Activated naive CD8-positive, alpha-beta T cell treated with anti-CD3 and anti-CD28 coated beads, Interleukin-2, amount 10 ng/mL, durations not matched to agents 7 days and 5 days (primary cell): Measurements from ENCODE around the gene KIF18B. TPM values are rescaled to one million over a fixed set of nuclear protein-coding genes. Genes with fewer than 3 reads are reported as not detected.

Experiments used
- ATAC-seq: fragments of 150-1000 bp; cut with Tn5 transposase; one replicate; pipeline ENCODE4 v1.10.0; 2021; ENCODE audit warnings: low read depth, moderate library complexity
- POLR2A ChIA-PET: fragments of 350-600 bp; sonication (Branson Sonifier 250); formaldehyde crosslinking; loops from one replicate; lab custom pipeline; 2021; ENCODE audit warnings: antibody characterized with exemption; lab: Charles Lee
- DNase-seq: peaks from one replicate; pipeline ENCODE4 v3.0.0; 2021
- H3K27ac Mint-ChIP-seq: one replicate; pipeline ENCODE4 v1.8.0; 2022; ENCODE audit warnings: mild to moderate bottlenecking, mixed read lengths
- H3K27me3 Mint-ChIP-seq: one replicate; pipeline ENCODE4 v1.8.0; 2022; ENCODE audit warnings: mild to moderate bottlenecking, moderate library complexity, mixed read lengths
- H3K36me3 Mint-ChIP-seq: one replicate; pipeline ENCODE4 v1.8.0; 2021; ENCODE audit warnings: mild to moderate bottlenecking, mixed read lengths
- H3K4me1 Mint-ChIP-seq: one replicate; pipeline ENCODE4 v1.8.0; 2021; ENCODE audit warnings: mixed read lengths
- H3K4me3 Mint-ChIP-seq: one replicate; pipeline ENCODE4 v1.8.0; 2022; ENCODE audit warnings: mild to moderate bottlenecking, moderate library complexity, mixed read lengths
- H3K9me3 Mint-ChIP-seq: one replicate; pipeline ENCODE4 v1.8.0; 2021; ENCODE audit warnings: mixed read lengths
- total RNA-seq, 2 experiments: library from RNA; stranded (reverse); gene quantifications; one replicate each; pipeline ENCODE4 v1.2.3, GENCODE V29; 2021

KIF18B gene
- total RNA-seq, 2 experiments from 2014 or later, result 66.7 to 70.5 TPM

- POLR2A ChIA-PET, result interaction anchor here (1.3 kb wide), 1 partner anchor 104 kb away, joined by 4 read pairs; no protein-coding TSS in a partner anchor
- DNase-seq, result peak; percentile 14
- no peak for ATAC-seq
- Mint-ChIP-seq H3K27ac (no peak overlapping the region), H3K36me3 (no peaks in the 10 kb centered on the region), H3K9me3 (no peaks in the 10 kb centered on the region), H3K4me1 (peaks cover 11% of the 10 kb centered on the region), H3K27me3 (peaks cover 52% of the 10 kb centered on the region), H3K4me3 (no peak overlapping the region)
Measured at GRCh38 chr17:44917456-44917855, 30.1 kb downstream of the KIF18B start.

DNA sequence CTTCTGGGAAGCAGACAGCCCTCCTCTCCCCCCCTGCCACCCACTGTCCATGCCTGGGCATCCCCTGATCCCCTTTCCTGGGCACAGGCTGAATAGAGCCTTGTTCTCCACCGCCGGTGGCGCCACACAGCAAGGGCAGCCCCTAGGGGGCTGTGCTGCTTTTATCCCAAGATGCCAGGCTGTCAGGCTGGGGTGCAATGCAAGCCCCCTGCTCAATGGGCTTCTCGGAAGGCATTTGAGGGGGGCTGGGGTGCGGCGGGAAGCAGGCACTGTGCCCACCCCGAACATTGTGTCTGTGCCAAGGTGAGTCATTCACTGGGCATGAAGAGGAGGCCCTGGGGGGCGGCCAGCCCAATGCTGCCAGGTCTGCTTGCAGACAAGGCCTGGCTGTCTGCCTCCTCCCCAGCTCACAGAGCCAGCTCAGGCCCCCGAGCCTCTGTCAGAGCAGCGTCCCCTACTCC lies 30.8 kb downstream of the KIF18B start:
- no peaks in the 10 kb centered on the region for H3K9me3 Mint-ChIP-seq
- peaks cover 52% of the 10 kb centered on the region for H3K27me3 Mint-ChIP-seq
- DNase-seq (no peak), ATAC-seq (no peak)
- H3K4me3 Mint-ChIP-seq, result no peak overlapping the region
- H3K4me1 Mint-ChIP-seq, result peaks cover 11% of the 10 kb centered on the region
- H3K36me3 Mint-ChIP-seq, result no peaks in the 10 kb centered on the region
- POLR2A ChIA-PET, result no interaction called here
- H3K27ac Mint-ChIP-seq, result no peak overlapping the region

DNA sequence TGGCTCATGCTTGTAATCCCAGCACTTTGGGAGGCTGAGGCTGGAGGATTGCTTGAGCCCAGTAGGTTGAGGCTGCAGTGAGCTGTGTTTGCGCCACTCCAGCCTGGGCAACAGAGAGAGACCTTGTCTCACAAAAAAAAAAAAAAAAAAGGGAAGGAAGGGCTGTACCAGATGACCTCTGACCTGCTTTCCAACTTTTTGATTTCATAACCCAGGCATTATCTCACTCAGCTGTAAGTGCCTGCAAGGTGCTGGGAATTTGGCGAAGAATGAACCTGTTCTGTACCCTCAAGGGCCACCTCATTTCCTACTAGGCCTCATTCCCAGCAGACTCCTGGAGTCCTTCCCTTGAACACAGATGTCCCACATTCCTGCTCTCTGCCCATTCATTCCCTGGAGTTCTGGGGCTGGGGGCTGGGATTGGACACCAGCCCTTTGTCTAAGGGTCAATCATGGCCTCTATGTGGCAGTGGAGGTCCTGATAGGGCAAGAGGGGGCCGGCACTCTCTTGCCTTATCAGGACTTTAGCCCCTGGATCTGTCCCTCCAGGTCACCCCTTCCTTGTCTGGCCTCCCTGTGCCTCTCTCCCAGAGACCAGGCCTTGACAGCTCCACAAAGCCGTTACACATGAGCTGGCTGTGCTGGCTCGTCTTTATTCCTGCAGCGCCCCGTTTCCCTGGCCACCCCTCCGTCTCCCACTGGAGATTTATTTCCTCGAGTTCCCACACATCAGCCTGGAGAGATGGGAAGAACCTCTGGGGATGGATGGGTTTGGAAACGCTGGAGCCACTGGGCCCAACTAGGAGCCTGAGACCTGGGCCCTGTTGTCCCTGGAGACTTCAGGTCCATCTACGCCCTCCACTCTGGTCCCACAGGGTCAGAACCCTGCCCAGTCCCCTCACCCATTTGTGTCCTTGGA lies 31.5 kb downstream of the KIF18B start:
- Mint-ChIP-seq H3K9me3 (no peaks in the 10 kb centered on the region), H3K4me1 (peaks cover 11% of the 10 kb centered on the region), H3K4me3 (no peak overlapping the region), H3K27ac (no peak overlapping the region), H3K36me3 (no peaks in the 10 kb centered on the region), H3K27me3 (peaks cover 49% of the 10 kb centered on the region)
- ATAC-seq (no peak), DNase-seq (no peak)
- POLR2A ChIA-PET, result no interaction called here

DNA sequence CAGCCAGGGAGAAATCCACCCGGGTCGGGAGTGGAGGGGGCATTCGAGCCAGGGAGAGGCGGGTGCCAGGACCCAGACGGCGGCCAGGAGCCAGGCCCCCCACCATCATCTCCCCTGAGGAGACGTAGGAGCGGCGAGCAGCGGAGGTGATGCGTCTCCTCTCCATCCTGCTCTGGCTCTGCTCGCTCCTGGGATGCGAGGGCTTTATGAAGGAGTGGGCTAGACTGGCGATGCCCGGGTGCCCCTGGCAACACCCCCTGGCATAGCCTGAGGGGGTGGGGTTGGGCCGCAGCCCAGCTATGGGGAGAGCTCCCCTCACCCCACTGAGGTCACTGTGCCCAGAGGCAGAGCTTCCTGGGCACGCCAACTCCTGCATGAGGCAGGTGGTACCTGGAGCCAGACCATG lies 32.2 kb downstream of the KIF18B start, which contains the start of gene GFAP:
Gene GFAP (minus strand): TSS at position 180 of the 406 bp plus-strand sequence. CDS start 14 bp downstream, at position 166.
- Mint-ChIP-seq H3K27ac (no peak within 1 kb of the TSS), H3K27me3 (peaks cover 46% of the 10 kb centered on the region), H3K9me3 (no peaks in the 10 kb centered on the region), H3K4me3 (no peak within 1 kb of the TSS), H3K4me1 (peaks cover 14% of the 10 kb centered on the region), H3K36me3 (no peaks in the 10 kb centered on the region)
- no peak for DNase-seq
- ATAC-seq, result no peak
- POLR2A ChIA-PET, result no interaction called here

- H3K4me1 Mint-ChIP-seq, result peaks cover 9% of the 10 kb centered on the region
- ATAC-seq (no peak), DNase-seq (no peak)
- POLR2A ChIA-PET, result no interaction called here
- H3K9me3 Mint-ChIP-seq, result no peaks in the 10 kb centered on the region
- no peak overlapping the region for H3K4me3 Mint-ChIP-seq
- peaks cover 40% of the 10 kb centered on the region for H3K27me3 Mint-ChIP-seq
- no peak overlapping the region for H3K27ac Mint-ChIP-seq
- no peaks in the 10 kb centered on the region for H3K36me3 Mint-ChIP-seq
Measured at GRCh38 chr17:44914698-44915271, 32.8 kb downstream of the KIF18B start.

DNA sequence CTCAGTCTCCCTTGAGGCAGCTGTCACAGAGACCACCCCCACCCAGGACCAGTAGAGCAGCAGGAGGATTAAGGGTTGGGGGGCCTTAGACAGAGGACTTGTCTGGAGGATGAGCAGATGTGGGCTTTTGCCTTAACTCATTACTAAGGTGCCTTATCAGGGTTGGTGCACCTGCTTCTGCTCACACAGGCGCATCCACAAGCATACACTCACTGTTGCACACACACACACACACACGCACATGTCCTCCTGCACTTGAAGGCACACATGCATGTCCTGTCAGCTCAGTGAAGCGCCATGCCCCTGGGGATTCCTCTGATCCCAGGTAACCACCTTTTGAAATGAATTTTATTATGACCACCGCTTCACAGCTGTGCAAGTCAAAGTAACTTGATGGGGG lies 33.4 kb downstream of the KIF18B start:
- H3K4me1 Mint-ChIP-seq, result peaks cover 9% of the 10 kb centered on the region
- no peak overlapping the region for H3K4me3 Mint-ChIP-seq

DNA sequence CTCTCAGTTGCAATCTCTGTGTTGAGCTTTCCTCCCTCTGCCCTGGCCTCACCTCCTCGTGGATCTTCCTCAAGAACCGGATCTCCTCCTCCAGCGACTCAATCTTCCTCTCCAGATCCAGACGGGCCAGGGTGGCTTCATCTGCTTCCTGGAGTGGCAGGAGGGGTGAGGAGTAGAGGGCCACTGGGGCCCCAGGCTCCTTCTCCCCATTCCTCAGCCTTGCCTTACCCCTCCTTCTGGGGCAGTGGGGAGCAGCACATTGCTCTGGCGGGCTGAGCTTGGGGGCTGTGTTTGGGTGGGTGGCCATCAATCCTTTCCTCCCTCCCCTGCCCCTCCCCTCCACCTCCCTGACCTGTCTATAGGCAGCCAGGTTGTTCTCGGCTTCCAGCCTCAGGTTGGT lies 33.9 kb downstream of the KIF18B start:
- Mint-ChIP-seq H3K9me3 (no peaks in the 10 kb centered on the region), H3K4me3 (peak overlapping the region; percentile 5), H3K27me3 (peaks cover 37% of the 10 kb centered on the region), H3K4me1 (peaks cover 9% of the 10 kb centered on the region), H3K36me3 (no peaks in the 10 kb centered on the region), H3K27ac (no peak overlapping the region)
- DNase-seq (no peak), ATAC-seq (no peak)
- POLR2A ChIA-PET, result no interaction called here

More for the DNA sequence above, 33.4 kb downstream of the KIF18B start:
- ATAC-seq, result no peak
- no peaks in the 10 kb centered on the region for H3K9me3 Mint-ChIP-seq
- H3K27me3 Mint-ChIP-seq, result peaks cover 39% of the 10 kb centered on the region
- no peak for DNase-seq
- no peak overlapping the region for H3K27ac Mint-ChIP-seq
- POLR2A ChIA-PET, result no interaction called here
- H3K36me3 Mint-ChIP-seq, result no peaks in the 10 kb centered on the region

DNA sequence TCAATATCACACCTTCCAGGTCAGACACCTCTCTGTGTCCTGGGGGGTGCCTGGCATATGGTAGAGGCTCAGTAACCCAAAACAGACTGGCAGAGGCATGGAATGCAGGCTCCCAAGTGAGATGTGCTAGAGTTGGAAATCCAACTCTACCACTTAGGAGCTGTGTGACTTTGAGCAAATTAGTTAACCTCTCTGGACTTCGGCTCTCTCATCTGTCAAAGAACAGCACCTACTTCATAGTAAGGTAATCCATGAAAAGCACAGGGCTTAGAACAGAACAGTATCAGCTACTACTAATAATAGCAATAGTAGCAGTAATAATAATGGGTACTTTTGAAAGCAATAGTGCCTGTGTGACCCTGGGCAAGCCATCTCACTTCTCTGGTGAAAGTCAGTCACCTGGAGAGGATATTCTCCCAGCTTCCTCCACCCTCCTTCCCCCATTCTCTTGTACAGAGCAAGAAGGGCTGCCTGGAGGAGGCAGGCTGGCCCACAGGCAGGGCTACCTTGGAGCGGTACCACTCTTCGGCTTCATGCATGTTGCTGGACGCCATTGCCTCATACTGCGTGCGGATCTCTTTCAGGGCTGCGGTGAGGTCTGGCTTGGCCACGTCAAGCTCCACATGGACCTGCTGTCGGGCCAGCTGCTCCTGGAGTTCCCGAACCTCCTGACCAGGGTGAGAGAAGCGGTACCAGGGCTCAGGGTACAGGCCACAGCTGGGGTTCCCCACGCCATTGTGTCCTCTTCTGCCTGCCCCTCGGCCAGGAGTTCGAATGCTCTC lies 34.6 kb downstream of the KIF18B start:
- no peak for ATAC-seq
- H3K4me3 Mint-ChIP-seq, result no peak overlapping the region
- H3K4me1 Mint-ChIP-seq, result peaks cover 9% of the 10 kb centered on the region
- POLR2A ChIA-PET, result no interaction called here
- H3K27ac Mint-ChIP-seq, result no peak overlapping the region
- DNase-seq, result no peak
- H3K27me3 Mint-ChIP-seq, result peaks cover 30% of the 10 kb centered on the region
- H3K9me3 Mint-ChIP-seq, result no peaks in the 10 kb centered on the region
- H3K36me3 Mint-ChIP-seq, result no peaks in the 10 kb centered on the region

DNA sequence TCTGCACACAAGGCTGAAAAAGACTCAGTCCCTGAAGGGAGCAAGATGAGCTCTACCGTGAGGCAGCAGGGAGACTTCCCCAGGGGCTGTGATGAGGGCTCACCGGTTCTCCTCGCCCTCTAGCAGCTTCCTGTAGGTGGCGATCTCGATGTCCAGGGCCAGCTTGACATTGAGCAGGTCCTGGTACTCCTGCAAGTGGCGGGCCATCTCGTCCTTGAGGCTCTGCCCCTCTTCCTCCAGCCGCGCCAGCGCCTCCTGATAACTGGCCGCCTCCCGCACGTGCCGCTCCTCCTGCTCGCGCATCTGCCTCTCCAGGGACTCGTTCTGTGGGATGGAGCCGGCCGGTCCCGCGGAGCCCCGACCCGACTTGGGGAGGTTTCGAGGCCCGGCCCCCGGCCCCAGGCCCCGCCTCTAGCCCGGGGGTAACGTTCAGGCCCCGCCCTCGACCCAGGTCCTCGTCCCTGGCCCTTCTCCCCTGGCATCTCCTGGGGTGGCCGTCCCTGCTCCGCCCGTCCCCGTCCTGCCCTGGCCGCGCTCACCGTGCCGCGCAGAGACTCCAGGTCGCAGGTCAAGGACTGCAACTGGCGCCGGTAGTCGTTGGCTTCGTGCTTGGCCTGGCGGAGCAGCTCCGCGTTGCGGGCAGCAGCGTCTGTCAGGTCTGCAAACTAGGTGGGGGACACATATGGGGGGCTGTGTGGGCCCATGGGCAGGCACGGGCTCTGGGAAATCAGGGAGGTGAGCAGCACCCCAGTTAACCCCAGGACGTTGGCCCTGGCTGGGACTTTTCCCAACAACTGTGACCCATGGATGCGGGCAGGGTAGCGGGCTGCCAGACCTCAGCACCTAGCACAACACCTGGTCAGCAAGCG lies 36.2 kb downstream of the KIF18B start:
- Mint-ChIP-seq H3K27ac (no peak overlapping the region), H3K9me3 (no peaks in the 10 kb centered on the region), H3K36me3 (no peaks in the 10 kb centered on the region), H3K27me3 (peaks cover 27% of the 10 kb centered on the region), H3K4me1 (peaks cover 9% of the 10 kb centered on the region), H3K4me3 (peak overlapping the region; percentile 48)
- POLR2A ChIA-PET, result interaction anchor here (0.8 to 1.0 kb wide), 2 partner anchors 9 kb away, joined by 3 read pairs; no protein-coding TSS in a partner anchor
- DNase-seq, result peak; percentile 59
- ATAC-seq, result peak; percentile 84

GRCh38 chr17:44910231-44911106 lies 37.1 kb downstream of the KIF18B start:
- no peak for ATAC-seq
- peaks cover 9% of the 10 kb centered on the region for H3K4me1 Mint-ChIP-seq
- H3K4me3 Mint-ChIP-seq, result no peak overlapping the region
- no peak for DNase-seq
- no peak overlapping the region for H3K27ac Mint-ChIP-seq
- POLR2A ChIA-PET, result interaction anchor here (0.8 to 1.0 kb wide), 3 partner anchors 8 to 11 kb away, joined by 3 to 5 read pairs (median 3); partner anchors contain the start of gene EFTUD2
- H3K9me3 Mint-ChIP-seq, result no peaks in the 10 kb centered on the region
- H3K36me3 Mint-ChIP-seq, result no peaks in the 10 kb centered on the region
- H3K27me3 Mint-ChIP-seq, result peaks cover 27% of the 10 kb centered on the region

- Mint-ChIP-seq H3K9me3 (no peaks in the 10 kb centered on the region), H3K4me3 (no peak overlapping the region), H3K4me1 (peaks cover 9% of the 10 kb centered on the region), H3K36me3 (no peaks in the 10 kb centered on the region), H3K27ac (no peak overlapping the region), H3K27me3 (peaks cover 27% of the 10 kb centered on the region)
- POLR2A ChIA-PET, result interaction anchor here (1.0 kb wide), 1 partner anchor 11 kb away, joined by 5 read pairs; the partner anchor contains the start of gene EFTUD2
- DNase-seq, result no peak
- ATAC-seq, result no peak
Measured at GRCh38 chr17:44909681-44910144, 37.9 kb downstream of the KIF18B start.
